HepG2 (cell line): ENCODE results near the gene KCNQ5.

Source experiments
- IRF2 ChIP-seq: IDR thresholded peaks from 2 replicates; pipeline ENCODE4 v1.6.1; 2018; ENCODE audit warnings: missing genetic modification reagents, missing compliant biosample characterization
- TF ChIP-seq, protein P1 (sequence below): sonication (generic); formaldehyde crosslinking; IDR thresholded peaks from 2 replicates; pipeline ENCODE4 v1.9.0; 2021; ENCODE audit warnings: missing genetic modification reagents, borderline replicate concordance

DNA sequence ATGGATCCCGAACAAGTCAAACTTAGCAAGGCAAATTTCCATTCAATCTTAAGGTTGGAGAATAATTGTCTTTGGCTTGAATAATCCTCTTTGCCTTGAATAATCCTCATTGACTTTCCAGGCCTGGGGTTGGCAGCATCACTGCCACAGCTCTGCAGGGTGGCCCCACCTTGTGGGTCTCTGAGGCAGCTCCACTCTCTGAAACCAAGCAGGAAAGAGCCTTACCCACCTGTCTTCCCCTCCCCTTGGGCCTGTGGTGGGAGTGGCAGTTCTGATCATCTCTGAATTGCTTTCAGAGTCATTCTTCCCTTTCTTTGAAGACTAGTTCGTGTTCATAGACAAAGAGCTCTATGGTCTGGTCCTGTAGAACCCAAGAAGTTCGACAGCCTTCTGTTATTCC lies 47.5 kb downstream of the KCNQ5 start:
- no peak for TF ChIP-seq IRF2 (CRISPR knock-in tag)
- TF ChIP-seq, protein P1, sequence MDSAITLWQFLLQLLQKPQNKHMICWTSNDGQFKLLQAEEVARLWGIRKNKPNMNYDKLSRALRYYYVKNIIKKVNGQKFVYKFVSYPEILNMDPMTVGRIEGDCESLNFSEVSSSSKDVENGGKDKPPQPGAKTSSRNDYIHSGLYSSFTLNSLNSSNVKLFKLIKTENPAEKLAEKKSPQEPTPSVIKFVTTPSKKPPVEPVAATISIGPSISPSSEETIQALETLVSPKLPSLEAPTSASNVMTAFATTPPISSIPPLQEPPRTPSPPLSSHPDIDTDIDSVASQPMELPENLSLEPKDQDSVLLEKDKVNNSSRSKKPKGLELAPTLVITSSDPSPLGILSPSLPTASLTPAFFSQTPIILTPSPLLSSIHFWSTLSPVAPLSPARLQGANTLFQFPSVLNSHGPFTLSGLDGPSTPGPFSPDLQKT (CRISPR knock-in tag): no peak
